Measurements from ENCODE around the gene GNPTAB.

DNA sequence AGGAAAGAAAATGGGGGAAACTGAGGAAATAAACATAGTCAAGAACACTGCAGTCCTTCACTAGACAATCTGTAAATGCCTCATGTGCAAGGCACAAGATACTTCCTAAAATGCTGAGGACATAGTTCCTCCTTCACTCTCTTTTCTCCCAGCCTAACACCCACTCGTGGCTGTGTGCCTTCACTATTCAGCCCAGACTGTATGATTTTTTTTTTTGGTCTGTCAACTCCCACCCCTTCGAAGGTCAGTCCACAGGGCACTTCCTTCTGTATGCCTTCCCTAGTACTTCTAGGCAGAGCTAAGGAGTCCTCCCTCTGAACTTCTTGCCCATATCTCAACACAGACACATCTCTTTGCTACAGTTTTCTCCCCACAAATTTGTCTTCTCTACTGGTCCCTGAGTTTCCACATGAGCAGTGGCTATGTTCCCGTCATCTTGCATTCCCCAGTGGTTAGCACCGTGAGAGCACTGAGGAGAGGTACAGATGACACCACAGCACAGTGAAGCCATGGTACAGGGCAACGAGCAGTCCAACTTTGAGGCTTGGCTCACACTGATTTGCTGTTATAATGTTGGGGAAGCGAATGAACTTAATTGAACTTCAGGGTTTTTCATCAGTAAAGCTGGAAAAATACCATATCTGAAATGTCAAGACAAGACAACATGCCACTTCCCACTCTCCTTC is 67.4 kb downstream of the GNPTAB start:
- TF ChIP-seq NFRKB (IDR thresholded peaks at IDR 0.05) (no peak), HDGF (IDR thresholded peaks at IDR 0.05; ENCODE audit: borderline replicate concordance) (no peak), SUZ12 (IDR thresholded peaks at IDR 0.05) (no peak), CTBP1 (IDR thresholded peaks at IDR 0.05; ENCODE audit: borderline replicate concordance) (no peak), BHLHE40 (IDR thresholded peaks at IDR 0.05; ENCODE audit: borderline replicate concordance) (no peak), ARNT (IDR thresholded peaks at IDR 0.05) (no peak), FOXA1 (IDR thresholded peaks at IDR 0.05) (no peak), ZNF384 (IDR thresholded peaks at IDR 0.05) (no peak), L3MBTL2 (conservative IDR thresholded peaks at IDR 0.05) (no peak), FOXM1 (IDR thresholded peaks at IDR 0.05; ENCODE audit: borderline replicate concordance) (no peak), TARDBP (IDR thresholded peaks at IDR 0.05) (no peak)
- TF ChIP-seq, protein P1, sequence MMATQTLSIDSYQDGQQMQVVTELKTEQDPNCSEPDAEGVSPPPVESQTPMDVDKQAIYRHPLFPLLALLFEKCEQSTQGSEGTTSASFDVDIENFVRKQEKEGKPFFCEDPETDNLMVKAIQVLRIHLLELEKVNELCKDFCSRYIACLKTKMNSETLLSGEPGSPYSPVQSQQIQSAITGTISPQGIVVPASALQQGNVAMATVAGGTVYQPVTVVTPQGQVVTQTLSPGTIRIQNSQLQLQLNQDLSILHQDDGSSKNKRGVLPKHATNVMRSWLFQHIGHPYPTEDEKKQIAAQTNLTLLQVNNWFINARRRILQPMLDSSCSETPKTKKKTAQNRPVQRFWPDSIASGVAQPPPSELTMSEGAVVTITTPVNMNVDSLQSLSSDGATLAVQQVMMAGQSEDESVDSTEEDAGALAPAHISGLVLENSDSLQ (IDR thresholded peaks at IDR 0.05), result no peak
